HCT116 (cell line): ENCODE data around the gene RPTOR. TPM values are rescaled to one million over a fixed set of nuclear protein-coding genes. Genes with fewer than 3 reads are reported as not detected.

Source experiments
- ATAC-seq: fragments of 200-7000 bp; cut with Tn5 transposase; 2 replicates; pipeline ENCODE4 v1.9.1; 2020; ENCODE audit warnings: mild to moderate bottlenecking, moderate library complexity
- BruUV-seq: library from RNA; stranded (reverse); fragments of 400-500 nt; replicated peaks from 2 replicates; lab custom pipeline; 2021; lab: Mats Ljungman, UMichigan
- CTCF ChIA-PET: fragments of 300-600 bp; sonication (Branson Sonifier 250); formaldehyde crosslinking; loops from one replicate; lab custom pipeline; 2021; ENCODE audit warnings: antibody characterized with exemption; lab: Charles Lee
- POLR2A ChIA-PET: fragments of 300-600, 350-600 bp; sonication (Branson Sonifier 250); formaldehyde crosslinking; loops from one replicate; lab custom pipeline; 2021; ENCODE audit warnings: antibody characterized with exemption; lab: Charles Lee
- RAD21 ChIA-PET, 2 experiments: fragments of 300-600 bp; sonication (Branson Sonifier 250); formaldehyde crosslinking; loops; one replicate each; lab custom pipeline; 2023; ENCODE audit warnings: low total read pairs in 2 of 2; ENCODE audit not compliant: uncharacterized antibody in 2 of 2, unreplicated experiment in 2 of 2, low non-redundant PET in 1 of 2; lab: Charles Lee
- DNase-seq: peaks from one replicate; pipeline ENCODE4 v3.0.0-alpha.2; 2010; ENCODE audit warnings: low read depth, low spot score
- H2AFZ ChIP-seq: fragments of 200-600 bp; shearing (Covaris generic), sonication (generic); 2 replicates; pipeline ENCODE4 v1.6.1; 2017; ENCODE audit warnings: low read depth, mixed run types, mixed read lengths, antibody characterized with exemption, low read length; ENCODE audit not compliant: poor library complexity, severe bottlenecking
- H3K27ac ChIP-seq: 2 replicates; pipeline ENCODE4 v1.5.1; 2012; ENCODE audit warnings: low read depth, low read length
- H3K27me3 ChIP-seq: fragments of 200-600 bp; sonication (generic); 2 replicates; pipeline ENCODE4 v1.6.1; 2016; ENCODE audit warnings: mixed run types, low read length, mixed read lengths; ENCODE audit not compliant: insufficient read depth
- H3K36me3 ChIP-seq, 2 experiments: fragments of 200-500 bp in 1 of 2; fragments of 200-600 bp in 1 of 2; sonication (Bioruptor generic) in 1 of 2; sonication (generic) in 1 of 2; 2 replicates each; pipeline versions ENCODE4 v1.5.1 to v1.6.1; 2014 to 2016; ENCODE audit warnings: low read length in 2 of 2, inconsistent platforms in 1 of 2, mixed read lengths in 1 of 2, mixed run types in 1 of 2; ENCODE audit not compliant: insufficient read depth in 2 of 2, control insufficient read depth in 1 of 2
- H3K4me1 ChIP-seq, 2 experiments: fragments of 200-600 bp in 1 of 2; sonication (generic) in 1 of 2; 2 replicates each; pipeline versions ENCODE4 v1.5.1 to v1.6.1; 2012 to 2017; ENCODE audit warnings: low read length in 2 of 2, inconsistent platforms in 1 of 2, mild to moderate bottlenecking in 1 of 2, mixed read lengths in 1 of 2, mixed run types in 1 of 2, moderate library complexity in 1 of 2; ENCODE audit not compliant: insufficient read depth in 2 of 2, control insufficient read depth in 1 of 2
- H3K4me2 ChIP-seq: fragments of 200-600 bp; sonication (generic); 2 replicates; pipeline ENCODE4 v1.6.1; 2017; ENCODE audit warnings: mixed run types, low read length, mixed read lengths
- H3K4me3 ChIP-seq, 2 experiments: fragments of 200-600 bp in 1 of 2; sonication (generic) in 1 of 2; replicated peaks in 1 of 2; 2 replicates each; pipeline ENCODE4 v1.5.1; 2011 to 2016; ENCODE audit warnings: low read length in 2 of 2, control low read depth in 1 of 2, low read depth in 1 of 2, mild to moderate bottlenecking in 1 of 2, mixed read lengths in 1 of 2, mixed run types in 1 of 2
- H3K79me2 ChIP-seq: fragments of 200-600 bp; sonication (generic); 2 replicates; pipeline ENCODE4 v1.6.1; 2017; ENCODE audit warnings: mild to moderate bottlenecking, mixed run types, low read length, moderate library complexity, mixed read lengths; ENCODE audit not compliant: insufficient read depth
- H3K9ac ChIP-seq: fragments of 200-600 bp; sonication (generic); 2 replicates; pipeline ENCODE4 v1.6.1; 2016; ENCODE audit warnings: low read length, mixed read lengths
- H3K9me2 ChIP-seq: fragments of 200-600 bp; sonication (generic), shearing (Covaris generic); 2 replicates; pipeline ENCODE4 v1.6.1; 2017; ENCODE audit warnings: mixed run types, mild to moderate bottlenecking, moderate library complexity; ENCODE audit not compliant: insufficient read depth
- H3K9me3 ChIP-seq, 2 experiments: fragments of 200-500 bp in 1 of 2; fragments of 200-600 bp in 1 of 2; sonication (Bioruptor generic) in 1 of 2; sonication (generic) in 1 of 2; 2 replicates each; pipeline ENCODE4 v1.6.1; 2014 to 2017; ENCODE audit warnings: low read length in 2 of 2, mixed read lengths in 2 of 2, inconsistent platforms in 1 of 2, low read depth in 1 of 2, mild to moderate bottlenecking in 1 of 2, mixed run types in 1 of 2, moderate library complexity in 1 of 2; ENCODE audit not compliant: control insufficient read depth in 1 of 2, insufficient read depth in 1 of 2
- H4K20me1 ChIP-seq: fragments of 200-600 bp; sonication (generic), shearing (Covaris generic); 2 replicates; pipeline ENCODE4 v1.6.1; 2017; ENCODE audit warnings: mixed run types, mild to moderate bottlenecking, moderate library complexity; ENCODE audit not compliant: insufficient read depth
- ATF3 ChIP-seq: IDR thresholded peaks from 2 replicates; pipeline ENCODE4 v1.6.1; 2012
- CBX3 ChIP-seq: IDR thresholded peaks from 2 replicates; pipeline ENCODE4 v1.6.1; 2012; ENCODE audit warnings: low read depth
- EZH2 ChIP-seq: fragments of 200-600 bp; sonication (generic); IDR thresholded peaks from 2 replicates; pipeline ENCODE4 v1.6.1; 2017; ENCODE audit warnings: antibody characterized with exemption, mixed run types
- EZH2phosphoT487 ChIP-seq: fragments of 200-600 bp; IDR thresholded peaks from 2 replicates; pipeline ENCODE4 v1.6.1; 2018; ENCODE audit warnings: antibody characterized with exemption, borderline replicate concordance
- FOSL1 ChIP-seq: IDR thresholded peaks from 2 replicates; pipeline ENCODE4 v1.6.1; 2012; ENCODE audit warnings: low read depth
- POLR2A ChIP-seq: IDR thresholded peaks from 2 replicates; pipeline ENCODE4 v1.7.0; 2011; ENCODE audit warnings: borderline replicate concordance; ENCODE audit not compliant: insufficient read depth, insufficient read length; ENCODE audit errors: extremely low read depth
- RAD21 ChIP-seq: IDR thresholded peaks from 2 replicates; pipeline ENCODE4 v1.6.1; 2012; ENCODE audit warnings: low read depth, mild to moderate bottlenecking
- REST ChIP-seq: IDR thresholded peaks from 2 replicates; pipeline ENCODE4 v1.6.1; 2012; ENCODE audit warnings: low read depth
- SIN3A ChIP-seq: IDR thresholded peaks from 2 replicates; pipeline ENCODE4 v1.6.1; 2012; ENCODE audit warnings: low read depth
- SRF ChIP-seq: IDR thresholded peaks from 2 replicates; pipeline ENCODE4 v1.6.1; 2012; ENCODE audit warnings: low read depth
- TCF7L2 ChIP-seq: IDR thresholded peaks from 2 replicates; pipeline ENCODE4 v1.7.0; 2011; ENCODE audit warnings: borderline replicate concordance, inconsistent platforms; ENCODE audit not compliant: insufficient read depth, insufficient read length; ENCODE audit errors: extremely low read depth
- ZFX ChIP-seq: fragments of 450-650 bp; IDR thresholded peaks from 2 replicates; pipeline ENCODE4 v1.6.1; 2017
- ZNF274 ChIP-seq: fragments of 200-500 bp; sonication (Bioruptor generic); IDR thresholded peaks from 2 replicates; pipeline ENCODE4 v1.6.1; 2014; ENCODE audit warnings: mild to moderate bottlenecking, low read depth, low read length, inconsistent platforms
- intact Hi-C: fragments of 100-400 bp; cut with micrococcal nuclease; formaldehyde crosslinking; loops from 2 replicates; pipeline ENCODE4 v1.10.0; 2022
- total RNA-seq: library from RNA; stranded (reverse); gene quantifications from one replicate; pipeline ENCODE4 v1.2.1, GENCODE V29; 2021; ENCODE audit not compliant: unreplicated experiment

The RPTOR gene
- total RNA-seq, 1 experiment from 2014 or later = 69.5 TPM

GRCh38 chr17:80565343-80566053 is 20.9 kb downstream of the RPTOR start (continued):
- TF ChIP-seq REST (no peak), POLR2A (no peak), TCF7L2 (no peak), ZFX (no peak), SRF (no peak)

GRCh38 chr17:80566054-80566400 is 21.4 kb downstream of the RPTOR start:
- H3K36me3 ChIP-seq = no peaks in the 10 kb centered on the region
- ChIA-PET POLR2A (no interaction called here), CTCF (interaction anchor here (1.9 kb wide), 1 partner anchor 10 kb away, joined by 7 read pairs; no protein-coding TSS in a partner anchor), RAD21 (no interaction called here)
- no peak overlapping the region for H3K27ac ChIP-seq
- TF ChIP-seq ZFX (no peak), ZNF274 (no peak), FOSL1 (no peak), EZH2phosphoT487 (no peak), RAD21 (no peak), SIN3A (no peak), ATF3 (no peak), CBX3 (no peak), EZH2 (no peak)
- no TSS peak for BruUV-seq
- ATAC-seq (no peak), DNase-seq (no peak)
- H2AFZ ChIP-seq = no peak overlapping the region
- intact Hi-C loops = no loop called here
- H3K9ac ChIP-seq = no peak overlapping the region
- no peak overlapping the region for H3K4me2 ChIP-seq
- peaks cover 94% of the 10 kb centered on the region for H3K79me2 ChIP-seq
- H3K27me3 ChIP-seq = no peaks in the 10 kb centered on the region
- no peaks in the 10 kb centered on the region for H3K4me1 ChIP-seq
- no peaks in the 10 kb centered on the region for H3K9me3 ChIP-seq
- H3K9me2 ChIP-seq = no peaks in the 10 kb centered on the region
- H3K4me3 ChIP-seq = no peak overlapping the region
- peaks cover 7% of the 10 kb centered on the region; the same call in 1 of the 2 replicates for H4K20me1 ChIP-seq
